PC-9 (cell line): ENCODE data around the gene ZCCHC3. TPM values are rescaled to one million over a fixed set of nuclear protein-coding genes. Genes with fewer than 3 reads are reported as not detected.
A peak's percentile ranks its signal among the peaks of the same experiment; 100 is the strongest.

Experiments
- BruUV-seq: library from RNA; stranded (reverse); fragments of 400-500 nt; replicated peaks from 2 replicates; lab custom pipeline; 2021; lab: Mats Ljungman, UMichigan
- CTCF ChIA-PET: fragments of 300-600 bp; sonication (Branson Sonifier 250); formaldehyde crosslinking; loops from one replicate; lab custom pipeline; 2022; ENCODE audit warnings: antibody characterized with exemption; lab: Charles Lee
- POLR2A ChIA-PET: fragments of 300-600 bp; sonication (Branson Sonifier 250); formaldehyde crosslinking; loops from one replicate; lab custom pipeline; 2022; ENCODE audit warnings: antibody characterized with exemption; ENCODE audit not compliant: unreplicated experiment; lab: Charles Lee
- DNase-seq, 2 experiments: peaks; one replicate each; pipeline versions ENCODE4 v3.0.0 to v3.0.0-alpha.2; 2015 to 2022; ENCODE audit warnings: mixed read lengths in 1 of 2
- H2AFZ ChIP-seq: fragments of 200-600 bp; sonication (generic); 2 replicates; pipeline ENCODE4 v1.8.1; 2017; ENCODE audit warnings: antibody characterized with exemption
- H3F3A ChIP-seq: fragments of 200-600 bp; sonication (generic); 2 replicates; pipeline ENCODE4 v1.8.1; 2017; ENCODE audit warnings: antibody characterized with exemption, mild to moderate bottlenecking, low read depth; ENCODE audit not compliant: insufficient read depth
- H3K27ac ChIP-seq: fragments of 200-600 bp; sonication (generic); 2 replicates; pipeline ENCODE4 v1.6.1; 2016; ENCODE audit warnings: mixed run types
- H3K27me3 ChIP-seq: fragments of 200-600 bp; sonication (generic); 2 replicates; pipeline ENCODE4 v1.6.1; 2016; ENCODE audit warnings: low read depth, mixed run types; ENCODE audit not compliant: insufficient read depth
- H3K36me3 ChIP-seq: fragments of 200-600 bp; sonication (generic); 2 replicates; pipeline ENCODE4 v1.6.1; 2016; ENCODE audit warnings: low read depth, mixed run types
- H3K4me1 ChIP-seq: fragments of 200-600 bp; sonication (generic); replicated peaks from 2 replicates; pipeline ENCODE4 v1.6.1; 2016; ENCODE audit warnings: mixed run types; ENCODE audit not compliant: insufficient read depth
- H3K4me2 ChIP-seq: fragments of 200-600 bp; sonication (generic); 2 replicates; pipeline ENCODE4 v1.6.1; 2017; ENCODE audit warnings: mixed run types
- H3K4me3 ChIP-seq: fragments of 200-600 bp; sonication (generic); 2 replicates; pipeline ENCODE4 v1.6.1; 2016; ENCODE audit warnings: mixed run types
- H3K79me2 ChIP-seq: fragments of 200-600 bp; sonication (generic); 2 replicates; pipeline ENCODE4 v1.6.1; 2017; ENCODE audit warnings: low read depth, mixed run types
- H3K9me2 ChIP-seq: fragments of 200-600 bp; sonication (generic); 2 replicates; pipeline ENCODE4 v1.8.1; 2017; ENCODE audit warnings: mild to moderate bottlenecking; ENCODE audit not compliant: insufficient read depth
- H3K9me3 ChIP-seq: fragments of 200-600 bp; sonication (generic); 2 replicates; pipeline ENCODE4 v1.8.1; 2016; ENCODE audit warnings: low read depth; ENCODE audit not compliant: insufficient read depth
- H4K20me1 ChIP-seq: fragments of 200-600 bp; sonication (generic); 2 replicates; pipeline ENCODE4 v1.8.1; 2017; ENCODE audit not compliant: insufficient read depth
- CTCF ChIP-seq: fragments of 200-600 bp; sonication (generic); conservative IDR thresholded peaks from 2 replicates; pipeline ENCODE4 v1.6.1; 2017; ENCODE audit warnings: mixed run types, antibody characterized with exemption, mild to moderate bottlenecking, moderate library complexity
- EZH2 ChIP-seq: fragments of 200-600 bp; sonication (generic); IDR thresholded peaks from 2 replicates; pipeline ENCODE4 v1.8.0; 2017; ENCODE audit warnings: antibody characterized with exemption, low read depth
- intact Hi-C: fragments of 100-400 bp; cut with micrococcal nuclease; formaldehyde crosslinking; loops from one replicate; pipeline ENCODE4 v1.10.0; 2022; ENCODE audit not compliant: unreplicated experiment
- total RNA-seq: library from RNA; stranded (reverse); gene quantifications from 2 replicates; pipeline ENCODE4 v1.2.3, GENCODE V29; 2021

Gene ZCCHC3
- total RNA-seq, 1 experiment from 2014 or later = 17.7 TPM

GRCh38 chr20:347640-348484 lies 50.5 kb downstream of the ZCCHC3 start:
- BruUV-seq = no TSS peak

GRCh38 chr20:348972-349841 lies 51.8 kb downstream of the ZCCHC3 start:
- H3K27ac ChIP-seq = no peak overlapping the region
- TF ChIP-seq CTCF = no peak
- TF ChIP-seq EZH2 = no peak

More at GRCh38 chr20:347640-348484, 50.5 kb downstream of the ZCCHC3 start:
- Histone ChIP-seq H4K20me1 (no peaks in the 10 kb centered on the region), H3K4me1 (no peaks in the 10 kb centered on the region), H3K4me2 (peak overlapping the region; percentile 87), H3K27ac (no peak overlapping the region), H3K4me3 (peak overlapping the region; percentile 59), H3K36me3 (no peaks in the 10 kb centered on the region), H3K9me3 (no peaks in the 10 kb centered on the region; the same call in 1 of the 2 replicates), H3K9me2 (no peaks in the 10 kb centered on the region), H3K79me2 (no peaks in the 10 kb centered on the region), H3F3A (no peaks in the 10 kb centered on the region; the same call in 1 of the 2 replicates), H3K27me3 (no peaks in the 10 kb centered on the region), H2AFZ (peak overlapping the region; percentile 69)
- TF ChIP-seq EZH2 (no peak), CTCF (no peak)
- peak; percentile 40 to 92 for DNase-seq
- ChIA-PET POLR2A (interaction anchor here (0.6 kb wide), 2 partner anchors 24 to 195 kb away, joined by 4 to 5 read pairs; no protein-coding TSS in a partner anchor), CTCF (interaction anchor here (1.2 kb wide), 1 partner anchor 14 kb away, joined by 4 read pairs; no protein-coding TSS in a partner anchor)
- intact Hi-C loops = no loop called here

More at GRCh38 chr20:348972-349841, 51.8 kb downstream of the ZCCHC3 start:
- no peaks in the 10 kb centered on the region for H3K79me2 ChIP-seq
- no peaks in the 10 kb centered on the region for H3K4me1 ChIP-seq
- no TSS peak for BruUV-seq
- H3F3A ChIP-seq = no peaks in the 10 kb centered on the region; the same call in 1 of the 2 replicates
- POLR2A ChIA-PET = no interaction called here
- H3K36me3 ChIP-seq = no peaks in the 10 kb centered on the region
- H3K27me3 ChIP-seq = no peaks in the 10 kb centered on the region
- no peaks in the 10 kb centered on the region for H3K9me3 ChIP-seq
- H3K9me2 ChIP-seq = no peaks in the 10 kb centered on the region
- intact Hi-C loops = no loop called here
- no peak overlapping the region for H3K4me3 ChIP-seq
- no peak overlapping the region for H2AFZ ChIP-seq
- H4K20me1 ChIP-seq = no peaks in the 10 kb centered on the region
- CTCF ChIA-PET = no interaction called here
- H3K4me2 ChIP-seq = peak overlapping the region; percentile 87; the same call in 1 of the 2 replicates
- no peak for DNase-seq

Other genes with a start within 250 kb of the ZCCHC3 start
- not detected in 2 replicates for gene DEFB125, start 209.9 kb upstream of the ZCCHC3 start, total RNA-seq
- gene DEFB126, start 155.0 kb upstream of the ZCCHC3 start, total RNA-seq = not detected in 2 replicates
- gene DEFB127, start 140.1 kb upstream of the ZCCHC3 start, total RNA-seq = not detected in 2 replicates
- gene DEFB128, start 107.9 kb upstream of the ZCCHC3 start, total RNA-seq = not detected in 2 replicates
- gene DEFB129, start 70.3 kb upstream of the ZCCHC3 start, total RNA-seq = not detected in 2 replicates
- not detected in 2 replicates for gene DEFB132, start 39.8 kb upstream of the ZCCHC3 start, total RNA-seq
- 20.7 and 25.7 TPM in 2 replicates for gene C20orf96, start 6.8 kb upstream of the ZCCHC3 start, total RNA-seq
- gene SOX12, start 28.0 kb downstream of the ZCCHC3 start, total RNA-seq = 49.5 and 57.1 TPM in 2 replicates
- gene NRSN2, start 49.5 kb downstream of the ZCCHC3 start, total RNA-seq = 15.0 and 16.5 TPM in 2 replicates
- gene TRIB3, start 83.2 kb downstream of the ZCCHC3 start, total RNA-seq = 81.0 and 82.0 TPM in 2 replicates
- 176 and 212 TPM in 2 replicates for gene RBCK1, start 110.7 kb downstream of the ZCCHC3 start, total RNA-seq
- gene TBC1D20, start 165.0 kb downstream of the ZCCHC3 start, total RNA-seq = 27.8 and 32.8 TPM in 2 replicates
- 187 and 222 TPM in 2 replicates for gene CSNK2A1, start 246.2 kb downstream of the ZCCHC3 start, total RNA-seq